Measurements from ENCODE around the gene TMIE. TPM values are rescaled to one million over a fixed set of nuclear protein-coding genes. Genes with fewer than 3 reads are reported as not detected.
A peak's percentile ranks its signal among the peaks of the same experiment; 100 is the strongest.

The TMIE gene
- total and polyA plus RNA-seq, 4 donors = 0.32 to 0.71 (median 0.57) TPM

DNA sequence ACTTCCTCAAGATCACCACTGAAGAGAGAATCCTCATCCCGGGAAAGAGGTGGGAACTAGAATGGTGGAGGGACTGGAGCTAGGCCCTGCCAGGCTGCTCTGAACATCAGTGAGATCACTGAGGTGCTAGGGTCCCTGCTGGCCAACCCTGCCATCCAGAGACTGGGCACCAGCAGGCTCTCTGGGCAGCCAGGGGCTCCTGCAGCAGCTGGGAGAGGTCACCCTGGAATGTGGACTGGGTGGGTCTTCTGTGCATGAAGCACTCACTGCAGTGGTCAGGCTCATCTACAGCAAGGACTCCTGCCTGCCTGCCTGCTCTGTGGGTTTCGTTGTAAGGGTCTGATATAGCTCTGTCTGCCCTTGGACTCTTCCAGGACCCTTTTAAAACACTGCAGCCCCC is 32.6 kb upstream of the TMIE start:
- H3K9ac ChIP-seq (ENCODE audit: insufficient read depth in 1 of 2, low read length in 2 of 2) = no peak overlapping the region
- H3K36me3 ChIP-seq (ENCODE audit: control insufficient read depth in 4 of 4, insufficient read depth in 4 of 4, low read length in 4 of 4) = peaks cover 0 to 21% (median 0%) of the 10 kb centered on the region in 4 donors
- H3K9me3 ChIP-seq (ENCODE audit: control insufficient read depth in 4 of 4, insufficient read depth in 3 of 4, low read length in 3 of 4) = no peaks in the 10 kb centered on the region
- ATAC-seq (ENCODE audit: insufficient read depth, low FRiP score) = no peak
- no peak overlapping the region for H3K27ac ChIP-seq (ENCODE audit: low read depth in 1 of 2, low read length in 1 of 2)
- peaks cover 0 to 8% (median 2%) of the 10 kb centered on the region in 5 donors for H3K4me1 ChIP-seq (ENCODE audit: control insufficient read depth in 5 of 5, insufficient read depth in 5 of 5, low read length in 5 of 5)
- TF ChIP-seq, protein P1, sequence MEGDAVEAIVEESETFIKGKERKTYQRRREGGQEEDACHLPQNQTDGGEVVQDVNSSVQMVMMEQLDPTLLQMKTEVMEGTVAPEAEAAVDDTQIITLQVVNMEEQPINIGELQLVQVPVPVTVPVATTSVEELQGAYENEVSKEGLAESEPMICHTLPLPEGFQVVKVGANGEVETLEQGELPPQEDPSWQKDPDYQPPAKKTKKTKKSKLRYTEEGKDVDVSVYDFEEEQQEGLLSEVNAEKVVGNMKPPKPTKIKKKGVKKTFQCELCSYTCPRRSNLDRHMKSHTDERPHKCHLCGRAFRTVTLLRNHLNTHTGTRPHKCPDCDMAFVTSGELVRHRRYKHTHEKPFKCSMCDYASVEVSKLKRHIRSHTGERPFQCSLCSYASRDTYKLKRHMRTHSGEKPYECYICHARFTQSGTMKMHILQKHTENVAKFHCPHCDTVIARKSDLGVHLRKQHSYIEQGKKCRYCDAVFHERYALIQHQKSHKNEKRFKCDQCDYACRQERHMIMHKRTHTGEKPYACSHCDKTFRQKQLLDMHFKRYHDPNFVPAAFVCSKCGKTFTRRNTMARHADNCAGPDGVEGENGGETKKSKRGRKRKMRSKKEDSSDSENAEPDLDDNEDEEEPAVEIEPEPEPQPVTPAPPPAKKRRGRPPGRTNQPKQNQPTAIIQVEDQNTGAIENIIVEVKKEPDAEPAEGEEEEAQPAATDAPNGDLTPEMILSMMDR (IDR thresholded peaks at IDR 0.05; ENCODE audit: control extremely low read depth, extremely low read depth) = no peak
- no peak overlapping the region for H3K4me3 ChIP-seq
- H3K27me3 ChIP-seq (ENCODE audit: control insufficient read depth in 3 of 3, insufficient read depth in 3 of 3, low read length in 2 of 3) = no peaks in the 10 kb centered on the region
- no peak for DNase-seq
- 75 to 79% methylated on average over 2 of the region's 2 CpGs for WGBS, 2 donors

DNA sequence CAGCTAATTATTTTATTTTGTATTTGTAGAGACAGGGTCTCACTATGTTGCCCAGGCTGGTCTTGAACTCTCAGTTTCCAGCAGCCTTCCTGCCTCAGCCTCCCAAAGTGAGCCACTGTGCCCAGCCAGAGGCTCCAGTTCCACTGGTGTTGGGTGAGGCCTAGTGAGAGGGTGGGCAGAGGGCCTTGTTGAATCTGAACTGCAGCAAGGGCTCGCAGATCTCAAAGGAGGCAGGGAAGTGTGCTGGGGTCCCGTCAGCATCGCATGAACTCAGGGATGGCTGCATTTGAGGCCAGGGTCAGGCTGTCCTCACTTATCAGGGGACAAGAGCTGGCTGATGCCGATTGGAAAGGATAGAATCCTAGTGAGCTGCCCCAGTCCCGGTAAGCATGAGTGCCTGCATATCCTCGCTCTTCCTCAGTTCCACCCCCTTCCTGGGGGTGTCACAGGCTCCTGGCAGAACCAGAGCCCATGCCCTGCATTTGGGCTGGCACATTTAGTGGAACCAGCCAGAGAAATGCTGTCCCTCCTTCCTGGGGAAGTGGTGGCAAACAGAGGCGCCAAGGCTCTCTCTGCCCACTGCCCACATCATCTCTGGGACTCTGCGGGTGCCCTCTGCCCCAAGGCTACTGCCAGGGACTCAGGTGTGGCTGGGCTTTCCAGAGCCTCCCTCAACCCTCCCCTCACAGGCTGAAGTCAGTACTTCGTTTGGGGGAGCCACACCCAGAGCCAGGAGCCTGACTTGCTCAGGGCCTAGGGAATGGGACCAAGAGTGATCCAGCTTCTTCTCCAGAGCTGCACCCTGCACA is 31.8 kb upstream of the TMIE start:
- TF ChIP-seq, protein P1 (IDR thresholded peaks at IDR 0.05; ENCODE audit: control extremely low read depth, extremely low read depth) = no peak
- Histone ChIP-seq H3K4me3 (no peak overlapping the region), H3K27me3 (ENCODE audit: control insufficient read depth in 3 of 3, insufficient read depth in 3 of 3, low read length in 2 of 3) (no peaks in the 10 kb centered on the region), H3K4me1 (ENCODE audit: control insufficient read depth in 5 of 5, insufficient read depth in 5 of 5, low read length in 5 of 5) (peaks cover 0 to 3% (median 0%) of the 10 kb centered on the region in 5 donors), H3K27ac (ENCODE audit: low read depth in 1 of 2, low read length in 1 of 2) (no peak overlapping the region), H3K9me3 (ENCODE audit: control insufficient read depth in 4 of 4, insufficient read depth in 3 of 4, low read length in 3 of 4) (no peaks in the 10 kb centered on the region), H3K36me3 (ENCODE audit: control insufficient read depth in 4 of 4, insufficient read depth in 4 of 4, low read length in 4 of 4) (peaks cover 0 to 28% (median 0%) of the 10 kb centered on the region in 4 donors), H3K9ac (ENCODE audit: insufficient read depth in 1 of 2, low read length in 2 of 2) (no peak overlapping the region)
- ATAC-seq (ENCODE audit: insufficient read depth, low FRiP score) = no peak
- WGBS, 2 donors = 77 to 85% methylated on average over 9 of the region's 9 CpGs
- DNase-seq = peak in 1 of 3 donors; percentile 9

- H3K9me3 ChIP-seq (ENCODE audit: control insufficient read depth in 4 of 4, insufficient read depth in 3 of 4, low read length in 3 of 4) = no peaks in the 10 kb centered on the region
- no peak overlapping the region for H3K27ac ChIP-seq (ENCODE audit: low read depth in 1 of 2, low read length in 1 of 2)
- no peaks in the 10 kb centered on the region for H3K27me3 ChIP-seq (ENCODE audit: control insufficient read depth in 3 of 3, insufficient read depth in 3 of 3, low read length in 2 of 3)
- peaks cover 0 to 3% (median 0%) of the 10 kb centered on the region in 5 donors for H3K4me1 ChIP-seq (ENCODE audit: control insufficient read depth in 5 of 5, insufficient read depth in 5 of 5, low read length in 5 of 5)
- peaks cover 0 to 34% (median 0%) of the 10 kb centered on the region in 4 donors for H3K36me3 ChIP-seq (ENCODE audit: control insufficient read depth in 4 of 4, insufficient read depth in 4 of 4, low read length in 4 of 4)
- no peak overlapping the region for H3K9ac ChIP-seq (ENCODE audit: insufficient read depth in 1 of 2, low read length in 2 of 2)
- DNase-seq (peak in 1 of 3 donors; percentile 7), ATAC-seq (ENCODE audit: insufficient read depth, low FRiP score) (no peak)
- WGBS, 2 donors = 84 to 92% methylated on average over 17 of the region's 17 CpGs
- no peak overlapping the region for H3K4me3 ChIP-seq
- TF ChIP-seq, protein P1 (IDR thresholded peaks at IDR 0.05; ENCODE audit: control extremely low read depth, extremely low read depth) = no peak
These were observed 30.9 kb upstream of the TMIE start for GRCh38 chr3:46670000-46670890.
